Measurements from ENCODE around the gene TAGAP. TPM values are rescaled to one million over a fixed set of nuclear protein-coding genes. Genes with fewer than 3 reads are reported as not detected.

Gene TAGAP
- polyA plus RNA-seq, 1 donor = 2.3 TPM

DNA sequence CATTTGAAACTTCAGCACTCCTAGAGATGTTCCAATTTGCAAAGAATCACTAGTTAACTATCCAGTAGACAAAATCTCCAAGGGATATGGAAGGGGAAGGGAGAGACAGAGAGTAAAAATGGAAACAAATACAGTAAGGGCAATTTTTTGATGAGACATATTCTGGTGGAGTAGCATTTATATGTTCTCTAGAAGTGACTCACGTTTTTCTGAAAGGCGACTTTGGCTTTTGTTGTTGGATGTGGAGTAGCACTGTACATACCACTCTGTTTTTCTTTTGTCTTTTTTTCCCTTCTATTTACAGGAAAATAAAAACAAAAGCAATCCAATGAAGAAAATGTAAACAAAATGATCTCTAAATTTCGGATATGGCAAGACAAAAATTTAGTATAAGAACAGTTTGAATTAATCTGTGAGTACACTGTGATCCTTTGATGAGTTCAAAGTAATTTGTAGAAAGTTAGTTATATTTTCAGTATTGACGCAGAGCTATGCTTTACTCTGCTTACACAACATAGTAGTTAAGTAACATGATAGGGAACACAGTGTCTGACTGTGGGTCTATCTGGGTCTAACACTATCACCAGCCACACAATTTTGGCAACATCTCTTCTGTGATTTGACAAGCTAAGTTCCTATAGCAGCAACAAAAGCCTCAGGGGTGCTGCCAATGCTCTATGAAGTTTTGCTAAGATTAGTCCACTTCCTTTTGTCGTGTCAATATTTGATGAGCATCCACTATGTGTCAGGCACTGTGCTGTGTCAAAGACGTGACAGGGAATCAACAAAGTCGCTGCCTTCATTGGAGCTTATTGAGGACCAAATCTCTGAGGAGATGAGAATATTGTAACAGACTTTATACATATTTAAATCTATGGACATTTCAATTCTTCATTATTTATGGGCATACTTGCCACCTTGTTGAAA lies 27.3 kb upstream of the TAGAP start:
- DNase-seq = no peak
- no peak overlapping the region for H3K27ac ChIP-seq (ENCODE audit: low read length)

DNA sequence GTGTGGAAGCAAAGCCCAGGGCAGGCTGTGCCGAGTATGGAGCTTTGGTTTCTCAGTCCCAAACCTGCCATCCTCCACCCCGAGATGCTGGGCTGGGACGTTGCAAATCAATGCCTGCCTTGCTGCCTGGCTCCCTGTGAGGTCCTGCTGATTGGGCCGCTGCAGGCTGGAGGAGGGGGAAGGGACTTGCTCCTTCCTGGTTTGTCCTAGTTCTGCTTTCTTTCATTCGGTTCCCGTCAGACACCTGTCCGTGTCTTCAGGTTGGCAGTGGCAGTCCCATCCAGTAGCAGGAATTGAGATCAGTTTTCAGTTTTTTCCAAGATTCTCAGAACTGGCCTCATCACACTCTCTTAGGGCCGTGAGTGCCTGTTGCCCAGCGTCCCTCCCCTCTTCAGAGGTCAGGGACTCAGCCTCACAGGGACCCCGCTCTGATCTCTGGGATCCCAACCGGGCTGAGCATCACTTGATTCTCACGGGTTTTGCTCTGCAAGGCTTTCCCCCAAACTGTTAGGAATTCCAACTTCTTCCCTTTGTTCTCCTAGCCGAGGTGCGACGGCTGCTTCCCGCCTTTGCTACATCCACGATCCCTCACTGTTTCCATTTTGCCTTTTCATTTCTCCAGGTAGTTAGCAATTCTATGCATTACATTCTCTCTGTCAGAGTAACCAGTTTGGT lies 24.2 kb upstream of the TAGAP start:
- no peaks in the 10 kb centered on the region for H3K4me1 ChIP-seq (ENCODE audit: control insufficient read depth, insufficient read depth, low read length)
- peaks cover 6% of the 10 kb centered on the region for H3K27me3 ChIP-seq (ENCODE audit: control insufficient read depth, insufficient read depth, low read length)
- H3K36me3 ChIP-seq (ENCODE audit: control insufficient read depth, insufficient read depth, low read length) = no peaks in the 10 kb centered on the region
- H3K4me3 ChIP-seq (ENCODE audit: low read length) = no peak overlapping the region
- H3K27ac ChIP-seq (ENCODE audit: low read length) = no peak overlapping the region
- DNase-seq = no peak
- H3K9me3 ChIP-seq (ENCODE audit: control insufficient read depth, low read depth, low read length) = no peaks in the 10 kb centered on the region
- WGBS (ENCODE audit: insufficient coverage, low lambda C conversion rate) = 95% methylated on average over 5 of the region's 17 CpGs

More for the DNA sequence above, 27.3 kb upstream of the TAGAP start:
- Histone ChIP-seq H3K36me3 (ENCODE audit: control insufficient read depth, insufficient read depth, low read length) (no peaks in the 10 kb centered on the region), H3K9me3 (ENCODE audit: control insufficient read depth, low read depth, low read length) (no peaks in the 10 kb centered on the region), H3K27me3 (ENCODE audit: control insufficient read depth, insufficient read depth, low read length) (peaks cover 6% of the 10 kb centered on the region), H3K4me3 (ENCODE audit: low read length) (no peak overlapping the region), H3K4me1 (ENCODE audit: control insufficient read depth, insufficient read depth, low read length) (no peaks in the 10 kb centered on the region)
- WGBS (ENCODE audit: insufficient coverage, low lambda C conversion rate) = 95% methylated on average over 3 of the region's 7 CpGs

DNA sequence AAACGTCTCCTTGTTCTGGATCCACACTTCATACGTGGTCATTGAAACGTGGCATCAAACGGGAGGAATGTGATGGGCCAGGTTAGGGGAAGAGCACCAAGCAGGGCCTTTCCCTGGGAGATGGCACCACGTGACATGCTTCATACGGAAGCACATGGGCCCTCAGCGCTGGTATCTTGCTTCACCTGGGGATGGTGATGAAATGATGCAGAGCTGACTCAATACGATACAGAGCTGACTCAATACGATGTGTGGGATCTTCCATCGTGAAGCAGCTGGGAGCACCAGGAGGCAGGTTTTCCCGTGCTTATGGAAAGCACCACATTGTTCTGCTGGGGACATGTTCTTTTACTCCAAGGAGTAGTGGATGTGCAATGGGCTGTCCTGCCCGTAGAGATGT lies 22.5 kb upstream of the TAGAP start:
- DNase-seq = no peak
- H3K9me3 ChIP-seq (ENCODE audit: control insufficient read depth, low read depth, low read length) = no peaks in the 10 kb centered on the region
- H3K4me1 ChIP-seq (ENCODE audit: control insufficient read depth, insufficient read depth, low read length) = no peaks in the 10 kb centered on the region
- peaks cover 13% of the 10 kb centered on the region for H3K27me3 ChIP-seq (ENCODE audit: control insufficient read depth, insufficient read depth, low read length)
- no peak overlapping the region for H3K4me3 ChIP-seq (ENCODE audit: low read length)
- H3K36me3 ChIP-seq (ENCODE audit: control insufficient read depth, insufficient read depth, low read length) = no peaks in the 10 kb centered on the region
- WGBS (ENCODE audit: insufficient coverage, low lambda C conversion rate) = no CpG with 5 or more reads among the region's 12 CpGs
- H3K27ac ChIP-seq (ENCODE audit: low read length) = no peak overlapping the region

DNA sequence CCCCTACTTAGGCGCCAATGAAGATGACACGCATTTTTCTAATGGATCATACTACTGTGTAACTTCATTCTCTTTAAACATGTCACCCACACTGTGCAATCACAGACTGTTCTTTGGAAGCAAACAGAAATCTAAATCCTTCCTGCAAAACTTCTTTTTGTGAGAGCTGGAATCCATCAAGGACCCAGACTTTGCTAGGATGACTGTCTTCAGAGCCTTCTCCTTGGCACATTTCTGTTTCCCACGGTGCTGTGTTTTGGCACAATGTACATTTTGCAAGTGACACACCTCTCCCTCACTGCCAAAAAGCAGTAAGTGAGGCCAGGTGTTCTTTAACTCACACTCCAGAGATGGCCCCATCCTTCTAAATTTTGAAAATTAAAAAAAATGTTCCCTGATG lies 21.7 kb upstream of the TAGAP start:
- Histone ChIP-seq H3K4me3 (ENCODE audit: low read length) (no peak overlapping the region), H3K27me3 (ENCODE audit: control insufficient read depth, insufficient read depth, low read length) (peaks cover 13% of the 10 kb centered on the region), H3K9me3 (ENCODE audit: control insufficient read depth, low read depth, low read length) (no peaks in the 10 kb centered on the region), H3K36me3 (ENCODE audit: control insufficient read depth, insufficient read depth, low read length) (no peaks in the 10 kb centered on the region), H3K4me1 (ENCODE audit: control insufficient read depth, insufficient read depth, low read length) (no peaks in the 10 kb centered on the region), H3K27ac (ENCODE audit: low read length) (no peak overlapping the region)
- no CpG with 5 or more reads among the region's 3 CpGs for WGBS (ENCODE audit: insufficient coverage, low lambda C conversion rate)
- DNase-seq = no peak

DNA sequence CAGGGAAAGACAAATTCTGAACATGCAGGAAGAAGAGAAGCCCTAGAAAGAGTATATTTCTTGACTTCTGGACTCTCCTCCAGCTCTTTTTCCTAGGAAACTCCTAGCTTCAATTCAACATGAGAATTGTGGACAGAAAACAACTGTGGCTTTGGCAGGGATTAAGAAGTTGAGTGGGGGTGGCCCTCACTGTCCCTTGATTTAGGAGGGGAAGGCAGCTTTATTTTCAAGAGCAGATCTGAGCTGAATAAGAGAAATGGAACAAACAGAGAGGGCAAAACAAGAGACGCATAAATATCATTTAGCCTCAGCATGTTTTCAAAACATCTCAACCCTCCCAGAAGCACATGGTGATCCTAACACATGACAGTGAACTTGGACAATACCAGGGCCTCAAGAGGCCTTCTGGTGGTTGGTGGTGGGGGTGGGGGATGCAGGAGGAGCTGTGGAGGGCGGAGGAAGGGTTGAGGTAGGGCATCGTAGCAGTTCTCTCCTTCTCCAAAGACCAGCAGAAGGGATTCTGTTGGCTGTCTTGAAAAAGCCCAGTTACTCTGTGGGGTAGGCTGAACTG lies 21.1 kb upstream of the TAGAP start:
- H3K4me3 ChIP-seq (ENCODE audit: low read length) = no peak overlapping the region

DNA sequence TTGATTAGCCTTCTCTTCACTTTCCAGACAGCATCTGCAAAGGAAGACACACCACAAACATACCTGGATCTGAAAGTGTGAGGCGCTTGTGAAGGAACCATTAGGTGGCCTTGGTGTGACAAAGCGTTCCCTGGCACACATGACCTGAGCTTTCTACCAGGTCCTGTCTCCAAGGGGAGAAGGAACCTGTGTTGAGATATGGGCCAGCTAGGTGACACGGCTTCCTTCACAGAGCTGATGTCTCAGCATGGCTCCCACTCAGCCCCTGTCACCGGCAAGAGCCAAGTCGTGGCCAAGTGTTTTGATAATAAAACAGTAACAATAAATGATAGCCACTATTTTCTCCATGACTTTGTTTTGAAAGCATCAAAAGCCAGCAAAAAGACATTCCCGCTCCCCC lies 20.3 kb upstream of the TAGAP start:
- Histone ChIP-seq H3K27ac (ENCODE audit: low read length) (no peak overlapping the region), H3K27me3 (ENCODE audit: control insufficient read depth, insufficient read depth, low read length) (peaks cover 13% of the 10 kb centered on the region), H3K36me3 (ENCODE audit: control insufficient read depth, insufficient read depth, low read length) (no peaks in the 10 kb centered on the region), H3K9me3 (ENCODE audit: control insufficient read depth, low read depth, low read length) (no peaks in the 10 kb centered on the region), H3K4me1 (ENCODE audit: control insufficient read depth, insufficient read depth, low read length) (no peaks in the 10 kb centered on the region), H3K4me3 (ENCODE audit: low read length) (no peak overlapping the region)
- no peak for DNase-seq
- 83% methylated on average over 1 of the region's 6 CpGs for WGBS (ENCODE audit: insufficient coverage, low lambda C conversion rate)

More for the DNA sequence above, 21.1 kb upstream of the TAGAP start:
- H3K27ac ChIP-seq (ENCODE audit: low read length) = no peak overlapping the region
- DNase-seq = no peak
- peaks cover 13% of the 10 kb centered on the region for H3K27me3 ChIP-seq (ENCODE audit: control insufficient read depth, insufficient read depth, low read length)
- WGBS (ENCODE audit: insufficient coverage, low lambda C conversion rate) = no CpG with 5 or more reads among the region's 3 CpGs
- H3K4me1 ChIP-seq (ENCODE audit: control insufficient read depth, insufficient read depth, low read length) = no peaks in the 10 kb centered on the region
- no peaks in the 10 kb centered on the region for H3K9me3 ChIP-seq (ENCODE audit: control insufficient read depth, low read depth, low read length)
- no peaks in the 10 kb centered on the region for H3K36me3 ChIP-seq (ENCODE audit: control insufficient read depth, insufficient read depth, low read length)

DNA sequence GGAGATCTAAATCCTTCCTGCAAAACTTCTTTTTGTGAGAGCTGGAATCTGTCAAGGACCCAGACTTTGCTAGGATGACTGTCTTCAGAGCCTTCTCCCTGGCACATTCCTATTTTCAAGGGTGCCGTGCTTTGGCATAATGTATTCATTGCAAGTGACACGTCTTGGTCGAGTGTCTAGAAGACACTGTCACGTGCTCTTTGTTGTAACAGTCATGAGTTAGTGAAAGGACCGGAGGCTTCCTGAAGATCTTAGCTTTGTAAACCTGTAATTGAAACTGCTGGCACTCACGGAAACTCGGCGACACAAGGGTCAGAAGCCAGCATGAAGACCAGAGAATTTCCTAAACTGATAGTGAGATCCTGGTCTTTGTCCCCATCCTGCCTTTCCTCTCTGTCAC lies 19.7 kb upstream of the TAGAP start:
- no peak for DNase-seq
- Histone ChIP-seq H3K27ac (ENCODE audit: low read length) (no peak overlapping the region), H3K4me3 (ENCODE audit: low read length) (no peak overlapping the region), H3K36me3 (ENCODE audit: control insufficient read depth, insufficient read depth, low read length) (no peaks in the 10 kb centered on the region), H3K4me1 (ENCODE audit: control insufficient read depth, insufficient read depth, low read length) (no peaks in the 10 kb centered on the region), H3K27me3 (ENCODE audit: control insufficient read depth, insufficient read depth, low read length) (peaks cover 13% of the 10 kb centered on the region), H3K9me3 (ENCODE audit: control insufficient read depth, low read depth, low read length) (no peaks in the 10 kb centered on the region)
- no CpG with 5 or more reads among the region's 8 CpGs for WGBS (ENCODE audit: insufficient coverage, low lambda C conversion rate)

DNA sequence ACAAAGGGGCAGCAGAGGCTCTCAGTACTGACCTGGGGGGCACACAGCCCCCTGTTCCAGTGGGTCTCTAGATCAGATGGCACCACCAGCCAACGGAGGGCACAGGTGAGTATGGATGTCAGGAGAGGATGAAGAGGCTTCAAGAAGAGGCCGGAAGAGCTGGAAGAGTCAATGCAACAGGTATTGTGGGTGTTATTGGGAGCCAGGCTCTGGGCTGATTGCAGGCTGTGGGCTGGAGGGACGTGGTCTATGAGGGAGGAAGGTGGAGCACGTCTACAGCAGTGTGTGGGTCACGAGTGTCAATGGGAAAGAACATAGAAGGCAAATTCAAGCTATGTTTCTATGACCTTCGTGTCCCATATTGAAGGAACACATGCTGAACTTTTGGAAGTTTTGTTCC lies 18.8 kb upstream of the TAGAP start:
- H3K9me3 ChIP-seq (ENCODE audit: control insufficient read depth, low read depth, low read length) = no peaks in the 10 kb centered on the region
- WGBS (ENCODE audit: insufficient coverage, low lambda C conversion rate) = 100% methylated on average over 2 of the region's 6 CpGs
- H3K27ac ChIP-seq (ENCODE audit: low read length) = no peak overlapping the region
- H3K27me3 ChIP-seq (ENCODE audit: control insufficient read depth, insufficient read depth, low read length) = peaks cover 8% of the 10 kb centered on the region
- H3K4me1 ChIP-seq (ENCODE audit: control insufficient read depth, insufficient read depth, low read length) = no peaks in the 10 kb centered on the region
- DNase-seq = no peak
- H3K36me3 ChIP-seq (ENCODE audit: control insufficient read depth, insufficient read depth, low read length) = no peaks in the 10 kb centered on the region
- H3K4me3 ChIP-seq (ENCODE audit: low read length) = no peak overlapping the region

DNA sequence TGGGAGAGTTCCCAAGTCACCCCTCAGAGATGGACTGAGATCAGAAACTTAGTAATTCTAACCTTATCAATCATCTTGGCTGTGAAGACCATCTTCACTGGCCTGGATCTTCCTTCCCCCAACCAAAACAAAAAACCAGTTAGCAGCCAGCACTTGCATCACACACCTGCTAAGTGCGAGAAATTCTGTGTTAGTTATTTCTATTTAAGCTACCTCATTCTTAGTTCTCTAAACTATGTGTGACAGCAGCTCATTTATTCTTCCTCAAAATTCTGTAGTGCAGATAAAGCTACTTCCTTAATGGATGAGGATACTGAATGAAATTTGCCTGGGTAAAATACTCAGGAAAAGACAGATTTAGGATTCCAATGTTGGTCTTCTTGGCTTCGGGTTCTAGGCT lies 18.2 kb upstream of the TAGAP start:
- DNase-seq = no peak
- peaks cover 9% of the 10 kb centered on the region for H3K27me3 ChIP-seq (ENCODE audit: control insufficient read depth, insufficient read depth, low read length)
- no peaks in the 10 kb centered on the region for H3K36me3 ChIP-seq (ENCODE audit: control insufficient read depth, insufficient read depth, low read length)
- H3K4me1 ChIP-seq (ENCODE audit: control insufficient read depth, insufficient read depth, low read length) = no peaks in the 10 kb centered on the region
- no CpG with 5 or more reads among the region's 2 CpGs for whole genome bisulfite sequencing (ENCODE audit: insufficient coverage, low lambda C conversion rate)
- no peak overlapping the region for H3K4me3 ChIP-seq (ENCODE audit: low read length)
- H3K27ac ChIP-seq (ENCODE audit: low read length) = no peak overlapping the region
- no peaks in the 10 kb centered on the region for H3K9me3 ChIP-seq (ENCODE audit: control insufficient read depth, low read depth, low read length)

DNA sequence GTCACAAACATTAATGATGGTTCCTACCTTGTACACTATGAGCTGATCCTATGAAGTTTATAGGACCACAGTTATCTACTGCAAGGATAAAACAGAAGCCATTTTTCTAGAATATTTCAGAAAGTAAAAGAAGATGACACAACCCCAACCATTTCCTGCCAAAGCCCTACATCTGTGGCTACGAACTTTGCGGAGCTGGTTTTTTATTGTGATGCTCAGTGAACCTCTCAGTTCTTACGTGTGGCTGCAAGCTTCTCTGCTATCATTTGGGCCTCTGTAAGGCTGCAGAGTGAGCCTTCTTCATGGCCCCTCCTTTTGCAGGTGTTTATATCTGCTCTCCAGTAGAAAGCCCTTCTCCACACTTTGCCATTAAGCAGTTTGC lies 17.8 kb upstream of the TAGAP start:
- DNase-seq = no peak

More for the DNA sequence above, 17.8 kb upstream of the TAGAP start:
- no peaks in the 10 kb centered on the region for H3K9me3 ChIP-seq (ENCODE audit: control insufficient read depth, low read depth, low read length)
- H3K27ac ChIP-seq (ENCODE audit: low read length) = no peak overlapping the region
- H3K27me3 ChIP-seq (ENCODE audit: control insufficient read depth, insufficient read depth, low read length) = peaks cover 13% of the 10 kb centered on the region
- H3K4me3 ChIP-seq (ENCODE audit: low read length) = no peak overlapping the region
- no CpG with 5 or more reads among the region's 3 CpGs for WGBS (ENCODE audit: insufficient coverage, low lambda C conversion rate)
- no peaks in the 10 kb centered on the region for H3K36me3 ChIP-seq (ENCODE audit: control insufficient read depth, insufficient read depth, low read length)
- H3K4me1 ChIP-seq (ENCODE audit: control insufficient read depth, insufficient read depth, low read length) = no peaks in the 10 kb centered on the region

Measured in large intestine (tissue), 3 donors.